Endothelial cell of umbilical vein (primary cell): ENCODE data around the gene KRT6C. TPM values are rescaled to one million over a fixed set of nuclear protein-coding genes. Genes with fewer than 3 reads are reported as not detected.

ENCODE experiments used
- BruUV-seq: library from RNA; stranded (reverse); fragments of 400-500 nt; replicated peaks from 2 replicates; lab custom pipeline; 2021; lab: Mats Ljungman, UMichigan
- CTCF ChIA-PET: fragments of 300-600, 350-600 bp; sonication (Branson Sonifier 250); formaldehyde crosslinking; loops from one replicate; lab custom pipeline; 2021; ENCODE audit warnings: antibody characterized with exemption, inconsistent platforms; lab: Charles Lee
- POLR2A ChIA-PET: fragments of 300-600, 350-600 bp; sonication (Branson Sonifier 250); formaldehyde crosslinking; loops from one replicate; lab custom pipeline; 2021; ENCODE audit warnings: antibody characterized with exemption, inconsistent platforms; lab: Charles Lee
- DNase-seq: peaks from one replicate; pipeline ENCODE4 v3.0.0-alpha.2; 2011; ENCODE audit warnings: low read depth, low spot score
- FAIRE-seq: peaks from 2 replicates; lab custom pipeline; 2011; peaks lifted over from hg19 to GRCh38; lab: Jason Lieb, UNC
- H2AFZ ChIP-seq: 2 replicates; pipeline ENCODE4 v1.6.0; 2012; ENCODE audit warnings: low read depth, low read length, control low read depth, inconsistent platforms
- H3K27ac ChIP-seq: 2 replicates; pipeline ENCODE4 v1.5.1; 2011; ENCODE audit warnings: low read depth, mild to moderate bottlenecking, control low read depth, low read length, moderate library complexity; ENCODE audit not compliant: insufficient read depth
- H3K27me3 ChIP-seq, 2 experiments: 2 replicates each; pipeline versions ENCODE4 v1.6.0 to v1.6.1; 2011; ENCODE audit warnings: low read length in 2 of 2, mixed read lengths in 1 of 2; ENCODE audit not compliant: control insufficient read depth in 2 of 2, insufficient read depth in 2 of 2
- H3K36me3 ChIP-seq, 2 experiments: 2 replicates in 1 of 2; 3 replicates in 1 of 2; pipeline ENCODE4 v1.5.1; 2011; ENCODE audit warnings: low read length in 2 of 2, mild to moderate bottlenecking in 1 of 2, moderate library complexity in 1 of 2; ENCODE audit not compliant: control insufficient read depth in 2 of 2, insufficient read depth in 2 of 2; ENCODE audit errors: extremely low read depth in 1 of 2
- H3K4me1 ChIP-seq: 3 replicates; pipeline ENCODE4 v1.5.1; 2011; ENCODE audit warnings: mild to moderate bottlenecking, low read length; ENCODE audit not compliant: control insufficient read depth, insufficient read depth; ENCODE audit errors: extremely low read depth
- H3K4me2 ChIP-seq: 2 replicates; pipeline ENCODE4 v1.6.1; 2011; ENCODE audit warnings: low read length, control low read depth, mixed read lengths; ENCODE audit not compliant: insufficient read depth
- H3K4me3 ChIP-seq, 3 experiments: fragments of 200-600 bp in 1 of 3; sonication (generic), shearing (Covaris generic) in 1 of 3; replicated peaks in 1 of 3; 2 replicates each; pipeline ENCODE4 v1.5.1; 2011 to 2016; ENCODE audit warnings: control low read depth in 3 of 3, low read length in 3 of 3, mild to moderate bottlenecking in 2 of 3, inconsistent platforms in 1 of 3, low read depth in 1 of 3, moderate library complexity in 1 of 3; ENCODE audit not compliant: insufficient read depth in 1 of 3
- H3K79me2 ChIP-seq: 2 replicates; pipeline ENCODE4 v1.6.0; 2012; ENCODE audit warnings: low read length, inconsistent platforms; ENCODE audit not compliant: control insufficient read depth, insufficient read depth
- H3K9ac ChIP-seq: replicated peaks from 2 replicates; pipeline ENCODE3; 2011; ENCODE audit warnings: low read length, control low read depth; ENCODE audit not compliant: insufficient read depth; ENCODE audit errors: extremely low read depth
- H3K9me1 ChIP-seq: replicated peaks from 3 replicates; pipeline ENCODE4 v1.6.0; 2011; ENCODE audit warnings: mild to moderate bottlenecking, low read length; ENCODE audit not compliant: control insufficient read depth, insufficient read depth; ENCODE audit errors: extremely low read depth
- H3K9me3 ChIP-seq: replicated peaks from 2 replicates; pipeline ENCODE4 v1.5.1; 2012; ENCODE audit warnings: low read length, inconsistent platforms; ENCODE audit not compliant: control insufficient read depth, insufficient read depth
- H4K20me1 ChIP-seq: replicated peaks from 2 replicates; pipeline ENCODE3; 2011; ENCODE audit warnings: mild to moderate bottlenecking, low read length; ENCODE audit not compliant: control insufficient read depth, insufficient read depth; ENCODE audit errors: extremely low read depth
- EZH2 ChIP-seq: IDR thresholded peaks from 2 replicates; pipeline ENCODE4 v1.6.1; 2012; ENCODE audit warnings: borderline replicate concordance, low read depth, mild to moderate bottlenecking, moderate library complexity, low read length, inconsistent platforms; ENCODE audit not compliant: severe bottlenecking
- FOS ChIP-seq: IDR thresholded peaks from 2 replicates; pipeline ENCODE4 v1.6.1; 2011; ENCODE audit warnings: mild to moderate bottlenecking, low read length, moderate library complexity, borderline replicate concordance; ENCODE audit not compliant: insufficient read depth
- JUN ChIP-seq: IDR thresholded peaks from 2 replicates; pipeline ENCODE4 v1.6.1; 2011; ENCODE audit warnings: borderline replicate concordance, low read depth; ENCODE audit not compliant: insufficient read length, insufficient read depth
- MYC ChIP-seq: IDR thresholded peaks from one replicate; pipeline ENCODE4 v1.6.1; 2011; ENCODE audit warnings: mild to moderate bottlenecking, low read depth, low read length
- POLR2A ChIP-seq: IDR thresholded peaks from 2 replicates; pipeline ENCODE4 v1.6.1; 2012; ENCODE audit warnings: low read depth, mild to moderate bottlenecking, control low read depth, low read length
- dilution Hi-C: fragments of 300-500 bp; cut with MboI; formaldehyde crosslinking; loops from one replicate; pipeline ENCODE4 v1.15.0; 2019; ENCODE audit warnings: low sequenced_read_pairs; ENCODE audit not compliant: extremely low pct_ligation_motif_present
- intact Hi-C: fragments of 100-400 bp; cut with micrococcal nuclease; formaldehyde crosslinking; loops from one replicate; pipeline ENCODE4 v1.10.0; 2022
- polyA plus RNA-seq, 4 experiments: library from polyadenylated mRNA; depleted of rRNA in 3 of 4; stranded (reverse) in 3 of 4; unstranded in 1 of 4; fragments of >200 nt; gene quantifications; 2 replicates each; pipeline versions ENCODE4 v1.2.1 to v1.2.3, GENCODE V29; 2011 to 2012; ENCODE audit warnings: missing spikeins in 1 of 4
- total RNA-seq: library from RNA; stranded (reverse); gene quantifications from 2 replicates; pipeline ENCODE4 v1.2.3, GENCODE V29; 2021
- TF ChIP-seq, protein P1 (sequence below), 2 donors: IDR thresholded peaks; 1 replicate in 1 of 2; 2 replicates in 1 of 2; pipeline ENCODE4 v1.5.1; 2011; ENCODE audit warnings: low read length in 2 of 2, mild to moderate bottlenecking in 2 of 2, moderate library complexity in 2 of 2, control low read depth in 1 of 2, inconsistent platforms in 1 of 2, low read depth in 1 of 2; ENCODE audit not compliant: insufficient read depth in 1 of 2; ENCODE audit errors: extremely low read depth in 1 of 2

The KRT6C gene
- total and polyA plus RNA-seq, 2 donors (not counting 3 experiments of a cell fraction or from before 2014, with no cell fraction given) = not detected

DNA sequence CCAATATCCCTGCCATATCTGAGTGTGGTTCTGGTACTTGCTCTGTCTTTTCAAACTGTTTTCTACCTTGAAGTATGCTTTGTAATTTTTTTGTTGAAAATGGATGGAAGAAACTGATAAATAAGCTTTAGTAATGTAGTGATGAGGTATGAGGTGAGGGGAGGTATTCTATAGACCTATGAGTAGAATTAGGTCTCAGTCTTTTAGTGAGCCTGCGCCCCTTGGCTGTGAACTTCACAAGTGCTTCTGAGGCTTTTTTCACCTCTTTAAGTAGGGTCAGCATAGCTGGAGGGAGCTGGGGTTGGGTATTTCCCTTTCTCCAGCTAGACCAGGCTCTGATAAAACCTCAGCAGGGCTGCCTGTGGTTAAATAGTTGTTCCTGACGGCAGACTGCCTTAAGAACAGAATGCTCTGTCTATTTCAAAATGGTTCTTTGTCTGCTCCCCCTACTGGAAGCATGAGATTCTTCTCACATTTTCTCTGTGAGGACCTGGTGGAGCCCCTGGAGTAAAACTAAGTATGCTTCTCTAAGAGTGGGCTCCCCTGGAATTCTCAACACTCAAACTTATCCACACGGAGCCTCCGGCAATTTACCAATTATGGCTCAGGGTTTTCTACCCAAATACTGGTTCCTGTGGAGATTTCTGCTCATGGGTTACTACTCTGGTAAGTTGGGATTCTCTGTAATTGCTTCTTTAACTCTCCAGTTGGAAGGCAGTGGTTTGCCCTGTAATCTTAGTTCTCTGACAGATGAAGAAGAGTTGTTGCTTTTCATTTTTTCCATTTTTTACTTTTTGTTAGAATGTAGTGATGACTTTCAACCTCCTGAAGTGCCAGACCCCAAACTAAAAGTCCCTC is 33.5 kb upstream of the KRT6C start:
- Histone ChIP-seq H3K4me2 (no peak overlapping the region), H4K20me1 (no peaks in the 10 kb centered on the region), H3K4me1 (no peaks in the 10 kb centered on the region), H3K9me1 (no peaks in the 10 kb centered on the region), H3K9me3 (no peaks in the 10 kb centered on the region), H3K9ac (no peak overlapping the region), H3K36me3 (no peaks in the 10 kb centered on the region), H2AFZ (no peak overlapping the region), H3K79me2 (no peaks in the 10 kb centered on the region), H3K4me3 (no peak overlapping the region), H3K27me3 (peaks cover 3 to 29% of the 10 kb centered on the region in 2 experiments), H3K27ac (no peak overlapping the region)
- BruUV-seq = no TSS peak
- POLR2A ChIA-PET = no interaction called here
- no peak for TF ChIP-seq POLR2A
- TF ChIP-seq EZH2 = no peak
- TF ChIP-seq, protein P1, sequence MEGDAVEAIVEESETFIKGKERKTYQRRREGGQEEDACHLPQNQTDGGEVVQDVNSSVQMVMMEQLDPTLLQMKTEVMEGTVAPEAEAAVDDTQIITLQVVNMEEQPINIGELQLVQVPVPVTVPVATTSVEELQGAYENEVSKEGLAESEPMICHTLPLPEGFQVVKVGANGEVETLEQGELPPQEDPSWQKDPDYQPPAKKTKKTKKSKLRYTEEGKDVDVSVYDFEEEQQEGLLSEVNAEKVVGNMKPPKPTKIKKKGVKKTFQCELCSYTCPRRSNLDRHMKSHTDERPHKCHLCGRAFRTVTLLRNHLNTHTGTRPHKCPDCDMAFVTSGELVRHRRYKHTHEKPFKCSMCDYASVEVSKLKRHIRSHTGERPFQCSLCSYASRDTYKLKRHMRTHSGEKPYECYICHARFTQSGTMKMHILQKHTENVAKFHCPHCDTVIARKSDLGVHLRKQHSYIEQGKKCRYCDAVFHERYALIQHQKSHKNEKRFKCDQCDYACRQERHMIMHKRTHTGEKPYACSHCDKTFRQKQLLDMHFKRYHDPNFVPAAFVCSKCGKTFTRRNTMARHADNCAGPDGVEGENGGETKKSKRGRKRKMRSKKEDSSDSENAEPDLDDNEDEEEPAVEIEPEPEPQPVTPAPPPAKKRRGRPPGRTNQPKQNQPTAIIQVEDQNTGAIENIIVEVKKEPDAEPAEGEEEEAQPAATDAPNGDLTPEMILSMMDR (IDR thresholded peaks at IDR 0.05; ENCODE audit: extremely low read depth in 1 of 2, insufficient read depth in 1 of 2, low read depth in 1 of 2, low read length in 2 of 2) = peak; percentile 35 to 49
- no peak for TF ChIP-seq FOS
- TF ChIP-seq MYC = no peak
- TF ChIP-seq JUN = no peak
- CTCF ChIA-PET = interaction anchor here (1.5 to 2.4 kb wide), 2 partner anchors 134 to 350 kb away, joined by 4 to 7 read pairs; no protein-coding TSS in a partner anchor
- FAIRE-seq (peak; percentile 18), DNase-seq (peak; percentile 24)
- intact Hi-C loops = no loop called here
- dilution Hi-C loops = no loop called here
